Keratinocyte (primary cell): ENCODE data around the gene CLMN.

Source experiments
- EZH2 ChIP-seq: IDR thresholded peaks from one replicate; pipeline ENCODE4 v1.6.1; 2012; ENCODE audit warnings: inconsistent platforms, mild to moderate bottlenecking, low read length, moderate library complexity
- TF ChIP-seq, protein P1 (sequence below), 3 experiments: IDR thresholded peaks in 1 of 3; conservative IDR thresholded peaks in 1 of 3; optimal IDR thresholded peaks in 1 of 3; 2 replicates in 2 of 3; 3 replicates in 1 of 3; pipeline versions ENCODE3 to v1.5.1; 2011; ENCODE audit warnings: low read length in 3 of 3, mild to moderate bottlenecking in 3 of 3, moderate library complexity in 2 of 3, control low read depth in 1 of 3, inconsistent platforms in 1 of 3; ENCODE audit not compliant: insufficient read depth in 2 of 3; ENCODE audit errors: extremely low read depth in 1 of 3

DNA sequence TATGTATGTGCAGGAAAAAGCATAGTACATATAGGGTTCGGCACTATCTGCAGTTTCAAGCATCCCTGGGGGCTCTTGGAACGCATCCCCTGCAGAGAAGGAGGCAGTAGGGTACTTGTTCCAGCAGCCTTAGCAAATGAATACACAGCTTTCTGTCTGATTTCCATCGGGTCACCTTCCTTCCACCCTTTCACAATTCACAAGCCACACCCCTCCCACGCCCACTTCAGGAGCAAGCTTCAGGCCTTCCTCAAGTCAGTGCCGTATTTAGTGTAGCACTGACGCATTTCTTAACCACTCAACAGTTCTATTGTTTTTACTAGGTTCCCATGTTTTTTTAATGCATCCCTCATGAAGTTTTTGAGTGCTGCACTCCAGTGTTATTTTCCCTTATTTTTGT is 64.2 kb downstream of the CLMN start:
- TF ChIP-seq, protein P1, sequence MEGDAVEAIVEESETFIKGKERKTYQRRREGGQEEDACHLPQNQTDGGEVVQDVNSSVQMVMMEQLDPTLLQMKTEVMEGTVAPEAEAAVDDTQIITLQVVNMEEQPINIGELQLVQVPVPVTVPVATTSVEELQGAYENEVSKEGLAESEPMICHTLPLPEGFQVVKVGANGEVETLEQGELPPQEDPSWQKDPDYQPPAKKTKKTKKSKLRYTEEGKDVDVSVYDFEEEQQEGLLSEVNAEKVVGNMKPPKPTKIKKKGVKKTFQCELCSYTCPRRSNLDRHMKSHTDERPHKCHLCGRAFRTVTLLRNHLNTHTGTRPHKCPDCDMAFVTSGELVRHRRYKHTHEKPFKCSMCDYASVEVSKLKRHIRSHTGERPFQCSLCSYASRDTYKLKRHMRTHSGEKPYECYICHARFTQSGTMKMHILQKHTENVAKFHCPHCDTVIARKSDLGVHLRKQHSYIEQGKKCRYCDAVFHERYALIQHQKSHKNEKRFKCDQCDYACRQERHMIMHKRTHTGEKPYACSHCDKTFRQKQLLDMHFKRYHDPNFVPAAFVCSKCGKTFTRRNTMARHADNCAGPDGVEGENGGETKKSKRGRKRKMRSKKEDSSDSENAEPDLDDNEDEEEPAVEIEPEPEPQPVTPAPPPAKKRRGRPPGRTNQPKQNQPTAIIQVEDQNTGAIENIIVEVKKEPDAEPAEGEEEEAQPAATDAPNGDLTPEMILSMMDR (optimal IDR thresholded peaks at IDR 0.05 in 1 of 3, IDR thresholded peaks at IDR 0.05 in 1 of 3, conservative IDR thresholded peaks at IDR 0.05 in 1 of 3; ENCODE audit: extremely low read depth in 1 of 3, insufficient read depth in 2 of 3, low read length in 3 of 3), result no peak
- no peak for TF ChIP-seq EZH2
